Fibroblast of skin of right quadriceps (primary cell): Measurements from ENCODE around the gene MYOZ1.
"Not testable (repeated sequence)": the region's sequence is repeated elsewhere in the genome, so short reads cannot be mapped to it uniquely, and the experiment has no call there.

Source experiments
- DNase-seq: peaks from one replicate; pipeline ENCODE4 v3.0.0-alpha.2; 2013

MYOZ1 gene

GRCh38 chr10:73647211-73647874, 6.1 kb upstream of the MYOZ1 start:
- peak; percentile 57 for DNase-seq

GRCh38 chr10:73646598-73647041, 5.3 kb upstream of the MYOZ1 start:
- no peak for DNase-seq

GRCh38 chr10:73645251-73645650, 4.0 kb upstream of the MYOZ1 start:
- no peak for DNase-seq

- DNase-seq: no peak
Observed at GRCh38 chr10:73644767-73645166, 3.5 kb upstream of the MYOZ1 start.

GRCh38 chr10:73644015-73644743, 2.9 kb upstream of the MYOZ1 start:
- DNase-seq: peak; percentile 69

- no peak for DNase-seq
Observed at GRCh38 chr10:73643362-73643761, 2.1 kb upstream of the MYOZ1 start.

- DNase-seq: no peak
Observed at GRCh38 chr10:73639286-73639685, 2.0 kb downstream of the MYOZ1 start.

- DNase-seq: no peak
Observed at GRCh38 chr10:73635781-73636180, 5.5 kb downstream of the MYOZ1 start.

- no peak for DNase-seq
Observed at GRCh38 chr10:73634421-73634820, 6.9 kb downstream of the MYOZ1 start.

GRCh38 chr10:73629165-73629564, 12.1 kb downstream of the MYOZ1 start:
- no peak for DNase-seq

- DNase-seq: no peak
Observed at GRCh38 chr10:73628405-73628804, 12.9 kb downstream of the MYOZ1 start.

GRCh38 chr10:73627300-73627699, 14.0 kb downstream of the MYOZ1 start:
- no peak for DNase-seq

GRCh38 chr10:73625884-73626752, 15.2 kb downstream of the MYOZ1 start:
- peak; percentile 98 for DNase-seq

- peak; percentile 9 for DNase-seq
Observed at GRCh38 chr10:73625004-73625883, 16.0 kb downstream of the MYOZ1 start.

GRCh38 chr10:73623056-73623455, 18.2 kb downstream of the MYOZ1 start:
- no peak for DNase-seq

- not testable (repeated sequence) for DNase-seq
Observed at GRCh38 chr10:73620974-73621373, 20.3 kb downstream of the MYOZ1 start.

- not testable (repeated sequence) for DNase-seq
Observed at GRCh38 chr10:73617143-73617542, 24.1 kb downstream of the MYOZ1 start.

GRCh38 chr10:73614720-73615119, 26.6 kb downstream of the MYOZ1 start:
- no peak for DNase-seq

GRCh38 chr10:73609116-73609515, 32.2 kb downstream of the MYOZ1 start:
- DNase-seq: no peak

- no peak for DNase-seq
Observed at GRCh38 chr10:73601486-73601921, 39.8 kb downstream of the MYOZ1 start.

- DNase-seq: peak; percentile 8
Observed at GRCh38 chr10:73597346-73597745, 43.9 kb downstream of the MYOZ1 start.

- no peak for DNase-seq
Observed at GRCh38 chr10:73593812-73594211, 47.5 kb downstream of the MYOZ1 start.
